ENCODE data around the gene MTMR6.

DNA sequence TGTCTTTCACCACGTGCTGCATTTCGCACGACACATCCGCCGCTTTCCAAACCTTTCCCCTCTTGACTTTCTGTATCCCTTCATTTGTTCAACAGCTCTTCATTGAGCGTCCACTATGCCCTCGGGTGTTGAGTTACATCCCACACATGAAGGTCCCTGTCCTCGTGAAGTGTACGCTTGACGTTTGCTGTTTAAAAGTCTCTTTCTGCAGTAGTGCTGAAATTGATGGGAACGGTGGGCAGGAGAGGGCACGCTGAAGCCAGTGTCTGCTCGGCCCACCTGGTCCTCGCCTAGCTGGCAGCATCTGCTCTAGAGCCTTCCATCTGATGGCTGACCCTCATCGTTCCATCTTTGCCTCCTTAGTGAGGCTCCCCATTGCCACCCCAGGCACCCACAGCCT lies 59.6 kb downstream of the MTMR6 start:
- TF ChIP-seq, protein P1, sequence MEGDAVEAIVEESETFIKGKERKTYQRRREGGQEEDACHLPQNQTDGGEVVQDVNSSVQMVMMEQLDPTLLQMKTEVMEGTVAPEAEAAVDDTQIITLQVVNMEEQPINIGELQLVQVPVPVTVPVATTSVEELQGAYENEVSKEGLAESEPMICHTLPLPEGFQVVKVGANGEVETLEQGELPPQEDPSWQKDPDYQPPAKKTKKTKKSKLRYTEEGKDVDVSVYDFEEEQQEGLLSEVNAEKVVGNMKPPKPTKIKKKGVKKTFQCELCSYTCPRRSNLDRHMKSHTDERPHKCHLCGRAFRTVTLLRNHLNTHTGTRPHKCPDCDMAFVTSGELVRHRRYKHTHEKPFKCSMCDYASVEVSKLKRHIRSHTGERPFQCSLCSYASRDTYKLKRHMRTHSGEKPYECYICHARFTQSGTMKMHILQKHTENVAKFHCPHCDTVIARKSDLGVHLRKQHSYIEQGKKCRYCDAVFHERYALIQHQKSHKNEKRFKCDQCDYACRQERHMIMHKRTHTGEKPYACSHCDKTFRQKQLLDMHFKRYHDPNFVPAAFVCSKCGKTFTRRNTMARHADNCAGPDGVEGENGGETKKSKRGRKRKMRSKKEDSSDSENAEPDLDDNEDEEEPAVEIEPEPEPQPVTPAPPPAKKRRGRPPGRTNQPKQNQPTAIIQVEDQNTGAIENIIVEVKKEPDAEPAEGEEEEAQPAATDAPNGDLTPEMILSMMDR (optimal IDR thresholded peaks at IDR 0.05 in 1 of 3, IDR thresholded peaks at IDR 0.05 in 1 of 3, conservative IDR thresholded peaks at IDR 0.05 in 1 of 3; ENCODE audit: extremely low read depth in 1 of 3, insufficient read depth in 2 of 3, low read length in 3 of 3): no peak
- TF ChIP-seq EZH2 (IDR thresholded peaks at IDR 0.05; ENCODE audit: low read length): no peak
